ENCODE results near the gene KRTAP9-6. TPM values are rescaled to one million over a fixed set of nuclear protein-coding genes. Genes with fewer than 3 reads are reported as not detected.
"Not testable (repeated sequence)": the region's sequence is repeated elsewhere in the genome, so short reads cannot be mapped to it uniquely, and the experiment has no call there.

Gene KRTAP9-6
- total and polyA plus RNA-seq, 9 donors, result 0.13 to 0.22 (median 0.19) TPM; not detected in 4

GRCh38 chr17:41271323-41271722 is 6.1 kb downstream of the KRTAP9-6 start:
- not testable (repeated sequence) for H3K4me1 ChIP-seq (ENCODE audit: control insufficient read depth, insufficient read depth, low read length); H3K4me3 ChIP-seq (ENCODE audit: low read length); H3K27me3 ChIP-seq (ENCODE audit: control insufficient read depth, insufficient read depth, low read length); DNase-seq; H3K27ac ChIP-seq (ENCODE audit: low read length); H3K9me3 ChIP-seq (replicated peaks; ENCODE audit: control insufficient read depth, low read depth, low read length); H3K36me3 ChIP-seq (ENCODE audit: control insufficient read depth, insufficient read depth, low read length)
- no CpG with 5 or more reads among the region's 1 CpG for WGBS (ENCODE audit: insufficient coverage)

GRCh38 chr17:41271858-41272257 is 6.7 kb downstream of the KRTAP9-6 start:
- WGBS (ENCODE audit: insufficient coverage), result no CpG with 5 or more reads among the region's 1 CpG

GRCh38 chr17:41275648-41276190 is 10.5 kb downstream of the KRTAP9-6 start, which contains the start of gene KRTAP9-7:
KRTAP9-7 (plus strand) TSS chr17:41275698; CDS start chr17:41275698, 0 bp downstream.
- not testable (repeated sequence) for H3K27me3 ChIP-seq (ENCODE audit: control insufficient read depth, insufficient read depth, low read length); H3K36me3 ChIP-seq (ENCODE audit: control insufficient read depth, insufficient read depth, low read length); H3K27ac ChIP-seq (ENCODE audit: low read length); H3K4me1 ChIP-seq (ENCODE audit: control insufficient read depth, insufficient read depth, low read length); DNase-seq; H3K4me3 ChIP-seq (ENCODE audit: low read length); H3K9me3 ChIP-seq (replicated peaks; ENCODE audit: control insufficient read depth, low read depth, low read length)
- WGBS (ENCODE audit: insufficient coverage), result 76% methylated on average over 3 of the region's 3 CpGs

More at GRCh38 chr17:41271858-41272257, 6.7 kb downstream of the KRTAP9-6 start:
- no peak overlapping the region for H3K4me3 ChIP-seq (ENCODE audit: low read length)
- no peaks in the 10 kb centered on the region for H3K27me3 ChIP-seq (ENCODE audit: control insufficient read depth, insufficient read depth, low read length)
- H3K36me3 ChIP-seq (ENCODE audit: control insufficient read depth, insufficient read depth, low read length), result no peaks in the 10 kb centered on the region
- no peak for DNase-seq
- H3K9me3 ChIP-seq (replicated peaks; ENCODE audit: control insufficient read depth, low read depth, low read length), result no peaks in the 10 kb centered on the region
- no peaks in the 10 kb centered on the region for H3K4me1 ChIP-seq (ENCODE audit: control insufficient read depth, insufficient read depth, low read length)
- no peak overlapping the region for H3K27ac ChIP-seq (ENCODE audit: low read length)

- no peaks in the 10 kb centered on the region for H3K9me3 ChIP-seq (replicated peaks; ENCODE audit: control insufficient read depth, low read depth, low read length)
- no CpG with 5 or more reads among the region's 3 CpGs for WGBS (ENCODE audit: insufficient coverage)
- no peak overlapping the region for H3K4me3 ChIP-seq (ENCODE audit: low read length)
- H3K27ac ChIP-seq (ENCODE audit: low read length), result no peak overlapping the region
- H3K4me1 ChIP-seq (ENCODE audit: control insufficient read depth, insufficient read depth, low read length), result no peaks in the 10 kb centered on the region
- no peak for DNase-seq
- no peaks in the 10 kb centered on the region for H3K36me3 ChIP-seq (ENCODE audit: control insufficient read depth, insufficient read depth, low read length)
- H3K27me3 ChIP-seq (ENCODE audit: control insufficient read depth, insufficient read depth, low read length), result no peaks in the 10 kb centered on the region
Observed at GRCh38 chr17:41278176-41278955, 13.2 kb downstream of the KRTAP9-6 start.

GRCh38 chr17:41284043-41284442 is 18.9 kb downstream of the KRTAP9-6 start:
- no peak overlapping the region for H3K4me3 ChIP-seq (ENCODE audit: low read length)
- no peak for DNase-seq
- no CpG with 5 or more reads among the region's 3 CpGs for whole genome bisulfite sequencing (ENCODE audit: insufficient coverage)
- no peaks in the 10 kb centered on the region for H3K9me3 ChIP-seq (replicated peaks; ENCODE audit: control insufficient read depth, low read depth, low read length)
- H3K27ac ChIP-seq (ENCODE audit: low read length), result no peak overlapping the region
- no peaks in the 10 kb centered on the region for H3K36me3 ChIP-seq (ENCODE audit: control insufficient read depth, insufficient read depth, low read length)
- H3K4me1 ChIP-seq (ENCODE audit: control insufficient read depth, insufficient read depth, low read length), result no peaks in the 10 kb centered on the region
- H3K27me3 ChIP-seq (ENCODE audit: control insufficient read depth, insufficient read depth, low read length), result no peaks in the 10 kb centered on the region

- DNase-seq, result no peak
- no peaks in the 10 kb centered on the region for H3K4me1 ChIP-seq (ENCODE audit: control insufficient read depth, insufficient read depth, low read length)
- no peak overlapping the region for H3K4me3 ChIP-seq (ENCODE audit: low read length)
- H3K27me3 ChIP-seq (ENCODE audit: control insufficient read depth, insufficient read depth, low read length), result no peaks in the 10 kb centered on the region
- no peak overlapping the region for H3K27ac ChIP-seq (ENCODE audit: low read length)
- no peaks in the 10 kb centered on the region for H3K36me3 ChIP-seq (ENCODE audit: control insufficient read depth, insufficient read depth, low read length)
- no peaks in the 10 kb centered on the region for H3K9me3 ChIP-seq (replicated peaks; ENCODE audit: control insufficient read depth, low read depth, low read length)
- 33% methylated on average over 1 of the region's 2 CpGs for WGBS (ENCODE audit: insufficient coverage)
Observed at GRCh38 chr17:41284546-41284945, 19.4 kb downstream of the KRTAP9-6 start.

- WGBS (ENCODE audit: insufficient coverage), result 86% methylated on average over 1 of the region's 3 CpGs
- no peak for DNase-seq
- no peaks in the 10 kb centered on the region for H3K27me3 ChIP-seq (ENCODE audit: control insufficient read depth, insufficient read depth, low read length)
Observed at GRCh38 chr17:41287050-41287449, 21.9 kb downstream of the KRTAP9-6 start.

GRCh38 chr17:41294016-41294415 is 28.8 kb downstream of the KRTAP9-6 start:
- Histone ChIP-seq H3K4me3 (ENCODE audit: low read length) (no peak overlapping the region), H3K27me3 (ENCODE audit: control insufficient read depth, insufficient read depth, low read length) (peaks cover 3% of the 10 kb centered on the region), H3K27ac (ENCODE audit: low read length) (no peak overlapping the region), H3K4me1 (ENCODE audit: control insufficient read depth, insufficient read depth, low read length) (no peaks in the 10 kb centered on the region), H3K36me3 (ENCODE audit: control insufficient read depth, insufficient read depth, low read length) (no peaks in the 10 kb centered on the region), H3K9me3 (replicated peaks; ENCODE audit: control insufficient read depth, low read depth, low read length) (no peaks in the 10 kb centered on the region)
- DNase-seq, result no peak
- WGBS (ENCODE audit: insufficient coverage), result 17% methylated on average over 1 of the region's 1 CpG

More at GRCh38 chr17:41287050-41287449, 21.9 kb downstream of the KRTAP9-6 start:
- Histone ChIP-seq H3K4me1 (ENCODE audit: control insufficient read depth, insufficient read depth, low read length) (no peaks in the 10 kb centered on the region), H3K4me3 (ENCODE audit: low read length) (no peak overlapping the region), H3K9me3 (replicated peaks; ENCODE audit: control insufficient read depth, low read depth, low read length) (no peaks in the 10 kb centered on the region), H3K36me3 (ENCODE audit: control insufficient read depth, insufficient read depth, low read length) (no peaks in the 10 kb centered on the region), H3K27ac (ENCODE audit: low read length) (no peak overlapping the region)

- WGBS (ENCODE audit: insufficient coverage), result no CpG with 5 or more reads among the region's 1 CpG
- no peaks in the 10 kb centered on the region for H3K9me3 ChIP-seq (replicated peaks; ENCODE audit: control insufficient read depth, low read depth, low read length)
- peak; percentile 4 for DNase-seq
Observed at GRCh38 chr17:41296846-41297245, 31.7 kb downstream of the KRTAP9-6 start.

GRCh38 chr17:41298458-41299135 is 33.4 kb downstream of the KRTAP9-6 start:
- Histone ChIP-seq H3K27me3 (ENCODE audit: control insufficient read depth, insufficient read depth, low read length) (peaks cover 7% of the 10 kb centered on the region), H3K27ac (ENCODE audit: low read length) (no peak overlapping the region), H3K36me3 (ENCODE audit: control insufficient read depth, insufficient read depth, low read length) (no peaks in the 10 kb centered on the region), H3K9me3 (replicated peaks; ENCODE audit: control insufficient read depth, low read depth, low read length) (no peaks in the 10 kb centered on the region), H3K4me1 (ENCODE audit: control insufficient read depth, insufficient read depth, low read length) (no peaks in the 10 kb centered on the region), H3K4me3 (ENCODE audit: low read length) (no peak overlapping the region)
- WGBS (ENCODE audit: insufficient coverage), result 88% methylated on average over 13 of the region's 20 CpGs
- DNase-seq, result no peak

More at GRCh38 chr17:41296846-41297245, 31.7 kb downstream of the KRTAP9-6 start:
- Histone ChIP-seq H3K4me1 (ENCODE audit: control insufficient read depth, insufficient read depth, low read length) (no peaks in the 10 kb centered on the region), H3K27me3 (ENCODE audit: control insufficient read depth, insufficient read depth, low read length) (peaks cover 5% of the 10 kb centered on the region), H3K27ac (ENCODE audit: low read length) (no peak overlapping the region), H3K4me3 (ENCODE audit: low read length) (no peak overlapping the region), H3K36me3 (ENCODE audit: control insufficient read depth, insufficient read depth, low read length) (no peaks in the 10 kb centered on the region)

Measured in muscle of leg (tissue), 11 donors.